GM18907 (cell line): Measurements from ENCODE around the gene NOTUM.
A peak's percentile ranks its signal among the peaks of the same experiment; 100 is the strongest.

ENCODE experiments used
- ATAC-seq: cut with Tn5 transposase; IDR thresholded peaks from one replicate; pipeline ENCODE4 v1.9.1; 2021; ENCODE audit warnings: mild to moderate bottlenecking, moderate library complexity; ENCODE audit not compliant: unreplicated experiment

The NOTUM gene

DNA sequence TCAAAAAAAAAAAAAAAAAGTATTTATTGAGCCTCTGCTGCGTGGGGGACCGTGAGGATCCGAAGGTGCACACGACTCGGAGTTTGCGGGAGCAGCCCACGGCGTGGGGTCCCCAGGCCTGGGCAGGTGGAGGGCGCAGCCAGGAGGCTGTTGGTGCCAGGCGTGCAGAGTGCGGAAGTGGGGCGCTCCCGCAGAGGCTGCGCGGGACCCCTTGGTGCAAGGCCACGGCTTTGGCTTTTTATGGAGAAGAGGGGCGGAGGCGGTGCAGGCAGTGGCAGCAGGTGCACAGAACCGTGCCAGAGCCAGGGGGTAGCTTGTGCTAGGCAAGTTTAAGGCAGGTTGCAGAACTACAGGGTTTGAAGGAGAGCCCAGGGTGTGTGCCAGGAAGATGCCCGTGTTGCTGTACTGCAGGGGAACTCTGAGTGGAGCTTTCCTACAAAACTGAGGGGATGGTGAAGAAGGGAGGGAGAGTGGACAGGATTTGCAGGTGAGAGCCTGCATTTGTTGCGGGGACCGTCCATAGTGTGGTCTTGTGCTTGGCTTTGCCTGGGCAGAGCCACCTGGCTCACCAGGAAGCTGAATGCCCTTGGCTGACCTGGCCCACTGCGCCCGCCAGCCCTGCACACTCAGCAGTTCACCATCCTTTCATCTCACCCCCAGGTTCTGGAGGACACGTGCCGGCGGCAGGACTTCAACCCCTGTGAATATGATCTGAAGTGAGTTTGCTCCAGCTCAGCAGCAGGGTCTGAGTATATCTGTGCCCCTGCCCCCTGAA is 17.7 kb upstream of the NOTUM start:
- no peak for ATAC-seq

DNA sequence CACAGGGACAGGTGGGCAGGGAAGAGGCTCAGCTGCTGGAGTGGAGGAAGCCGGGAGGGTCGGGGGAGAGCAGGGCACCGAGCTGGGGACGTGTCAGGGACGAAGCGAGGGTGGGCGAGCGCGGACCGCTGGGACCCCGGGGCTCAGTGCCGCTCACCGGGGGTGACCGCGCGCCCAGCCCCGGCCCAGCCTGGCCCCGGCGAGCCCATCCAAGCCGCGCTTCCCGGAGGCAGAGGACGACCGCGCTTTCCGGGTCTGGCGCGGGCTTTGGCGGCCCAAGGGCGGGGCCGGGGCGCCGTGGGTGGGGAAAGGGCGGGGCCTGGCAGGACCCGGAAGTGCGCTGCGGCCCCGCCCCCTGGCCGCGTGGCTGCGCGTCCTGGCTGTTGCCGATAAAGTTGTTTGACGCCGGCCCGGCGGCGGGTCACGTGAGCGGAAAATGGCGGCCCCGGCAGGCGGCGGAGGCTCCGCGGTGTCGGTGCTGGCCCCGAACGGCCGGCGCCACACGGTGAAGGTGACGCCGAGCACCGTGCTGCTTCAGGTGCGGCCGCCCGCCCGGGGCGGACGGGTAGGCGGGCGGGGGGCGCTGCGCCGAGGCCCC is 16.3 kb upstream of the NOTUM start, which contains the start of gene ASPSCR1:
Gene ASPSCR1, plus strand, starts transcription at position 419 of the 598 bp plus-strand sequence. Its CDS starts 18 bp downstream, at position 437.
- ATAC-seq: peak; percentile 82

DNA sequence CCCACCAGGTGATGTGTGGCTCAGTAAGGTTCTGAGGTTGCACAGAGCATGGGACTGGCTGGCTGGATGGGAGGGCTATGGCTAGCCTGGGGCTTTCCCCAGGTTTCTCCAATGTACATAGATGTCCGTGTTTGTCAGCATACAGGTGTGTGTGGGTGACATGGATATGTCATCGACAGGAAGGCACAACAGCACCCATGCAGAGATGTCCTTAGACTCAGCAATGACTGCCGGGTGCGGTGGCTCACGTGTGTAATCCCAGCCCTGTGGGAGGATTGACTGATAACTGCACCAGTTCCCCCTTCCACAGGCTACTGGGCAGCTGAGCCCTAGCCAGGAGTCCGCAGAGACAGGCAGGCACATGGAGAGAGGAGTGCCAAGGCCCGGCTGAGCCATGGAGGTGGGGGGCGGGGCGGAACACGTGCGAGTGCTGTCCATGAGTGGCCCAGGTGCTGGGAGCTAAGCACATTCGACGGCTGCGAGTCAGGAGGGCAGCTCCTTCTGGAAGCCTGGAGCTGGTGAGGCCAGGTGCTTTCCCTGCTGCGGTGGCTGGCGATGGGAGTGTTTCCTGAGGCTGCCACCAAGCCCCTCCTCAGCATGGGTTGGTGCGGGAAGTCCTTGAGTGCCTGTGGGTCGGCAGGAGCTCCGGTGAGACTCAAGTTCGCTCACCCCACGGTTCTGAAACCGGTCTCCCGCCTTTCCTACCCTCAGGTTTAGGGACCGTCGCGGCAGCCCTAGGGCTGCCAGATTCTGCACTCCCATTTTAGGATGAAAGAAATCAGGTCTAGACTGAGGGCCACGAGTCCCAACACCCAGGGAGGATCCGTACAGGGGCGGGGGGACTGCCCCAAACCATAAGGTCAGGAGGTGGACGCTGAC is 15.6 kb upstream of the NOTUM start:
- ATAC-seq: peak; percentile 11

DNA sequence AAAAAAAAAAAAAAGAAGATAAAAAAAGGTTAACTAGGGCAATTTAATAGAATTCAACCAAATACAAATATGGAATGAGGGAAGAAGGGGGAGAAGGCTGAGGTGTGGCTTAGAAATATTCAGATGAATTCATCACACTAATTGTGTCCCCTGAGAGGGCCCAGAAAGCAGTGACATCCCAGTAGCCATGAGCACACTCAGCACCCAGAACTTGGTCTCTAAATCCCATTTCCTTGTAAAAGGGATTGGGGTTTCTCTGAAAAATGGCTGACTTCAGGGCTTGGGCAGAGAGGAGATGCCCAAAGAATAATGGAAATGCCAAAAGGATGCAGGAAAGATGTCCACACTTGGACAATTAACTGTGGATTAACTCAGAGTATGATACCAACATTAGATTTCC is 12.4 kb upstream of the NOTUM start:
- ATAC-seq: no peak

DNA sequence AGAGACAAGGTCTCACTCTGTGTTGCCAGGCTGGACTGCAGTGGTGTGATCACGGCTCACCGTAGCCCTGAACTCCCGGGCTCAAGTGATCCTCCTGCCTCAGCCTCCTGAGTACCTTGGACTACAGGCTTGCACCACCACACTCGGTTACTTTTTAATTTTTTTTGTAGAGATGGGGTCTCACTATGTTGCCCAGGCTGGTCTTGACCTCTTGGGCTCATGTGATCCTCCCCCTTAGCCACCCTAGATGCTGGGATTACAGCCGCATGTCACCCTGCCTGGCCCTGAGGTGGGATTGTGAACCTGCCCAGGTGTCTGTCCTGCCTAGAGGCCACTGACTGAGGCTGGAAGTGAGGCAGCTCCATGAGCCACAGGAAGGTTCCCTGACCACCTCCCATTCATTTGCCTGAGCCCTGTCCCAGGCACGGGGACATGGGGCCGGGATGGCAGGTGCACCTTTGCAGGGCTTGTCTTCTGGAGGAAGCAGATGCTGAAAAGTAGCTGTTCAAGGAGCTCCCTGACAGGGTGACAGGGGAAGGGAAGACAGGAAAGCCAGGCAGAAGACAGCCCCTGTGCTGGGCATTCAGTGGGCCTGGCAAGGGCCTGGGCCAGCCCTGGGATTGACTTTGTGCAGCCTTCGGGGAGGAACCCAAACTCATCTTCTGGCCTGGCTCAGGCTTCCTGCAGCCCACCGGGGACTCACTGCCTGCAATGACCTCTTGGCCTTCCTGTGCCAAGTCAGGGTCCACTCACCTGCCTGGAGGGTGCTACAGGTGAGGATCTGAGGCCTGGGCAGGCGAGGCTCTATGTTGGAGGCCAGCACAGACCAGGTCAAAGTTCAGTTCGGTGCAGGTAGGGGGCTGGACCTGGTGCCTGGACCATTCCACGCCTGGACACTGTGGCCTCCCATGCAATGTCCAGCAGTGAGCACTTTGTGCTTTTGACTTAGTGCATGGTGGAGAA is 8.1 kb upstream of the NOTUM start:
- ATAC-seq: no peak

DNA sequence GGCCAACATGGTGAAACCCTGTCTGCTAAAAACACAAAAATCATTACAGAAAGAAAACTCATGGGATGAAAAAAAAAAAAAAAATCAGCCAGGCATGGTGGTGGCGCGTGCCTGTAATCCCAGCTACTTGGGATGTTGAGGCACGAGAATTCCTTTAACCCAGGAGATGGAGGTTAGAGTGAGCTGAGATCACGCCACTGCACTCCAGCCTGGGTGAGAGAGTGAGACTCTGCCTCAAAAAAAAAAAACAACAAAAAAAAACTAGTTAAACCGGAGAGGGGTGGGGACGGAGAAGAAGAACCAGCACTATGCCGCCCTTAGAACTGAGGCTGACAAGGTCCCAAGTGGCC is 7.4 kb upstream of the NOTUM start:
- no peak for ATAC-seq

DNA sequence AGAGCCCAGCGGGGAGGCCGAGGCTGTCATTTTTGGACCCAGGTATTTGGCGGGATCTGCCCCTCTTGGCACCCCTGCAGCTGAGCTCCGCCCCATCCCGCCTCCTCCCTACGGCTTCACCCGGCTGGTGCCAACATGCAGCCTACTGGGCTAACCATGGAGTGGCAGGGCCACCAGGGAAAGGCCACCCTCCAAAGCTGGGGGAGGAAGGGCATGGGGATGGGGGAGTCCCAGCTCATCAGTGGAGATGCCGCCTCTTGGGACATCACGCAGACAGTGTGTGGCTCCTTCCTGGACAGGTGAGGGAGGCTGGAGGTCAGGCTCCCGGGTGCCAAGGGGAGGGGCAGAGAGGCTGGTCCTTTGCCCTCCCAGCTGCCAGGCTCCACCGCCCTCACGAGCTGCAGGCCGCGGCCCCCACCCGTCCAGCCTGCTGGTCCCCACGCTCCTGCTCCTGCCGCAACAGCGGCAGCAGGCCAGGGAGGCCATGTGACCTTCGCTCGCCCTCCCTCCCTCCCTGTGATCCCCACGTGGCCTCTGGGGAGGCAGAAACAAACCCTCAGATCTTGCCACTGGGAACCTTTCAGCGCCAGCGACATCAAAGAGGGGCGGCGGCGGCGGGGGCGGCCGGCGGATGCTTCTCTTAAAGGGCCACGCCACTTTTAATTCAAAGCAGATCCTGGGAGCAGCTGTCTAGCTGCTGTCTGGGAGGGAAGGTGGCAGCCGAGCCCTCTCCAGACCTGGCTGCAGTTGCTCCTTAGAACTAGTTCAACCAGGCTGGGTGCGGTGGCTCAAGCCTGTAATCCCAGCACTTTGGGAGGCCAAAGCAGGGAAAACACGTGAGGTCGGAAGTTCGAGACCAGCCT is 6.8 kb upstream of the NOTUM start:
- ATAC-seq: no peak

DNA sequence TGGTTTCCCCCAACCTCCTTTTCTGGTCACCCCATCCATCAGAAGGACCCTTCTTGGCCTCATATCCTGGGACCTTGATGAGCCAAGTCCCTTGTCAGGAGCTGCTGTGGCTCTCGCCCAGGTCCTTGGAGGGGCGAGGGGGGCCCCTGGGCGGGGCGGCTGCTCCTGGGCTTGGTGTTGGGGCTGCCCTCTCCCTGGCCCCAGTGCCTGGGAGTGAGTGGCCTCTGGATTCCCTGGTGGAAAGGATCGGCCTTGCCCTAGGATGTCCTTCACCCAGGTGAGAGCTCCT is 6.2 kb upstream of the NOTUM start:
- ATAC-seq: no peak

DNA sequence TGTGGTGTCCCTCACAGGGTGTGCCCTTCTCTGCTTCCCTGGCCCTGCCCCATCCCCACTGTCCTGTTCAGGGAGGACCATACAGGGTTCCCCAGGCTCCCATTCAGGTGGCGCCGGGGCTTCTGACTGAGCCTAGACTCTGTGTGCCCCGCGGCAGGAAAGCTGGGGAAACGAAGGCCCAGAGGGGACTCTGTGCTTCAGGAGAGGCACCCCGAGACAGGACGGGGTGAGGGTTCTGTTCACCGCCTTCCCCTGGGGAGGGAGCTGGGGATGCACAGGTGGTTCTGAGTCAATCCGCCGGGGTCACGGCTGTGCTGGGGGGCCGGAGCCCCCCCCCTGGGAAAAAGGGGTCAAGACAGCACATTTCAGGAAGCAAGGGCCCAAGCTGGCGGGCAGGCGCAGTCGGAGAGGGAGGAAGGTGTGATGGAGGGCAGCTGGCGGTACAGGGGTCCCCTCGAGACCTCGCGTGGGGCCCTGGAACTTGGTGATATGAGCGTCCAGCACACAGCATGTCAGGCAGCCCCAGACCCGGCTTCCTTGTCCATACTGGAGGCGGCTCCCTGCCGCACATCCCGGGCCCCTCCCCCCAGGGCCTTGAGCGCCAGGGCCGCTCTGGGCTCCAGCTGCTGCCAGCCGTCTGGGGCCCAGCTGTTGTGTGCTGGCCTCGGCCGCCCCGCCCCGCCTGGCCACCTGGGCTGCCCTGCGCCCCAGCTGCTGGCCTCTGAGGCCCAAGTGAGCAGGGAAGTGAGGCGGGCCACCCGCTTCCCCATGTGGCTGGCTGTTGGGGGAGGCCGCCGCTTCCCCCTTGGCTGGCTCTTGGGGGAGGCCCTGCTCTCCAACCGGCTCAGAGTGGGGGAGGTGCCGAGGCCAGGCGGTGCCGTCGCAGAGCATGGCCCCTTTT is 5.6 kb upstream of the NOTUM start:
- no peak for ATAC-seq

DNA sequence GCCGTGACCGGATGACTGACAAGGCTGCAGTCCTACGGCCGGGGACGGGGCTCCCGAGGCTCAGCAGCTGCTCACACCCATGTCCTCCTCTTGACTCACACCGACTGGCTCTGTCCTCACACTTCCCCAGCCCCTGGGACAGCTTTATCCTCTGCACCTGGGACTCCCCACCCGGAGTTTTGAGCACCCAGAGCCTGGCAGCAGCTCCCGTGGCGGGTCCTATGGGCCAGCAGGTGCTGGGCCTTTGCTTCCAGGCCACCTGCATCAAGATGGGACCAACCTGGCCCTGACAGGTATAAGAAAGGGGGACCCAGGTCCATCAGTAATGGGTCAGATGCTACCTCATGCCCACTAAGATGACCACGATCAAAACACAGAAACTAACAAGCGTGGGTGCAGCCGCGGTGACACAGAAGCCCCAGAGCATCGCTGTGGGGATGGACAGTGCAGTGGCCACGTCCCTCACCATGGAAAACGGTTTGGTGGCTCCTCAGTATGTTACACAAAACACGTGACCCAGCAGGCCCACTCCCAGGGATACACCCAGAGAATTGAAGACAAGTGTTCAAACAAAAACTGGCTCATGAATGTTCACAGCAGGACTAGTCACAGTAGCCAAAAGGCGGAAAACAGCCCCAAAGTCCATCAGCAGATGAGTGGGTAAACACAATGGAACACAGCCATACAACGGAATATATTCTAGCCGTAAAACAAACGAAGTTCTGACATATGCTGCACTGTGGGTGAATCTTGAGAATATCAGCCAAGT is 3.3 kb upstream of the NOTUM start:
- ATAC-seq: no peak

DNA sequence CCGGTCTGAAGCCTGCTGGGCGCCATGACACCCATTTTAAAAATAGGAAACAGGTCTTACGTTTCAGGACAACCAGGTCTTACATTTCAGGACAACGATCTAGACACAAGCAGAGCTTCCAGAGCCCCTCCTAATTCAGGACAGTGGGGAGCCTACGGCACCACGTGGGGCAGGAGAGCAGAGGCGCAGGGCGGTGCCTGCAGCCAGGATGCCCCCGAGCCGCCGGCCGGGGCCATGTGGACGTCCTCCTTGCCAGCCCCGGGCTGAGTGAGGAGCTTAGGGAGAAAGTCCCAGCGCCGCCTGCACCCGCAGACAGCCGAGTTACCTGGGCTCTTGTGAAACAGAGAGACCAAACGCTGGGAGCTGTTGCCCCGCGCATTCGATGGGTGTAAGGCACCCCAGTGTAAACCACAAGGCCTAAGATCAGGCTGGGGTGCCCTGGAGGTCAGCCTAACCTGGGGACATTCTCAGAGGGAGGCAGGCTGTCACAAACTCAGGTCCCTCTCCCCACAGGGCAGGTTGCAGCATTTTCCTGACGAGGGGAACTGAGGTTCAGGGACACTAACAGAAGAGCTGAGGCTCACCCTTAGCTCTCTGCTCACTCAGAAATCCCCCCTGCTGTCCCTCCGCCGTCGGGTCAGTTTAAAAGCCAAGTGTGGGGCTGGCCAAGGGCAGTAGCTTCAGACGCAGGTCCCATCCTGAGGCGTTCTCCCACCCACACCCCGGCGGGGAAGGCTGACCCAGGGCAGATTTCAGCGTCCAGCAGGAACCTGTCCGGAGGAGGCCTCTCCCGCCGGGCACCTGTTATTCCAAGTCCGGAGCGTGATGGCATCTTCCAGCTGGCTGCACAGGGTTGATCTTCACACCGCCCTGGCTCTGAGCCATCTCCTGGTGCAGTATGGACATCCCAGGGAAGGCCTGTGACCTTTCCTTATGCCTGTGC is 1.8 kb upstream of the NOTUM start:
- ATAC-seq: no peak

DNA sequence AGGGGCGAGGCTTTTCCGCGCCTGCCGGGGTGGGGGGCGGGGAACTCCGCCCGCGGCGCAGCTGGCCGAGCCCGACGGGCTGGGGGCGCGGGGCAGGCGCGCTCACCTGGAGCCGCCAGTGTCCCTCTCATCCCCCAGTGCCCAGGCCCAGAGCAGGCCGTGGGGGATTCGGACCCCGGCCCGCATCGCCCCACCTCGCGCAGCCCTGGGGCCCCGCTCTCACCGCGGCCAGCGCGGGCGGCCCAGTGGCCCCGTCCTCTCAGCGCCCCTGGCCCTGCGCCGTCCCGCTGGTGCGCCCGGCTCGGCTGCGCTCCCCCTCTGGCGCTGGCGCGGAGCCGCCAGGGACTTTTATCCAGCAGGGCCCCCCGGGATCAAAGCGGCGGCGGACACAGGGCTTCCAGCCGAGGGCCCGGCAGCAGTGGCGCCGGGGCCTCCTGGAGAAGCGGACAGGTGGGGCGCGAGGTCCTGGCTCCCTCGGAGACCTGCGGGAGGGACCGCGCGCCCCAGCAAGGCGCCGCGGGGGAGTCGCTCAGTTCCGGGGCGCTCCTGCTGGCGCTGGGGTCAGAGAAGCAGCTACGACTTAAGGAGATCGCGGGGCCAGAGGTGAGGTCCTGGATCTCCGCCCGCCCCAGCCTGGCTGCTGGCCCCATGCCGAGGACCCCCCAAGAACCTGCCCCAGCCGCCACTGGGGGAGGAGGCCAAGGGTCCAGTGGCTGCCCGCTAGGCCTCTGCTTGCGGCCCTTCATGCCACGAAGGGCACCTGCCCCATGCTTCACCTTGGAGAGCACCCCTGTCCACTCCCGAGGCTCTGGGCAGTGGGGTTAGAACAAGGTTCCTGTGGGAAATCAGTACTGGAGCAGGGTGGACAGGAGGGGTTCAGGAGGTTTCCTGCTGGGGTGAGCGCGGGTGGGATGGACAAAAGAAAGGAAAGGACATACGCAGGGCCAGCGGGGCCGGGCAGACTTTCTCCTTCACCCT is 823 bp upstream of the NOTUM start:
- ATAC-seq: no peak

DNA sequence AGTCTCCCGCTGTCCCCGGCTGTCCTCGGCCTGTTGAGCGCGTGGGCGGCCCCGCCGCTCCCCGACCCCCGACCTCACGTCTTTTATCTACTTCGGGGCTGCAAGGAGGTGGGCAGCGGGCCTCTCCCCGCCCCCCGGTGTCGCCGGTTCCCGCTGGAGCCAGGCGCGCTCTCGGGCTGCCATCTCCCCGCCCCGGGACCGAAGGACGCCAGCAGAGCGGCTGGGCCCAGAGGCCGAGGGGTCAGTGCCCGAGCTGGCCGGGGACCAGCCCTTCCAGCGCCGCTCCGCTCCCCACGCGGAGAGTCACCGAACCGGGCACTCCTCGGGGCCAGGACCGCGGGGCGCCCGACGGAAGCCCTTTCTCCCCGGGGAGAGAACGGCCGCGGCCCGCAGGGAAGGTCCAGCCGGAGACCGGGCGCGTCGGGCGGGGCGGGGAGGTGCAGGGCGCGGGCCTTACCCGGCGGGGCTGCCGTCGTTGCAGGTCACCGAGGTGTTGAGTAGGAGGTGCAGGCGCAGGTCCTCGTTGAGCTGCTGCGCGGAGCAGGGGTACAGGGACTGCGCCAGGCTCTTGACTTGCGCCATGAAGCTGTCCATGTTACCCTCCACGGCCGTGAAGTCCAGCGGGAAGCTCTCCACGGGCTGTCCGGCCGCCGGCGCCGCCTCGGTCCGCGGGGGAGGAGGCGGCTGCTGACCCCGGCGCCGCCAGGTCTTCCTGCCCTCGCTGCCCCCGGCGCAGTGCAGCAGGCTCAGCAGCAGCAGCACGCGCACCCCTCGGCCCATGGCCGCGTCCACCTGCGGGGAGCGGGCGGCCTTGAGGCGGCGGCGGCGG is 643 bp downstream of the NOTUM start:
- no peak for ATAC-seq

DNA sequence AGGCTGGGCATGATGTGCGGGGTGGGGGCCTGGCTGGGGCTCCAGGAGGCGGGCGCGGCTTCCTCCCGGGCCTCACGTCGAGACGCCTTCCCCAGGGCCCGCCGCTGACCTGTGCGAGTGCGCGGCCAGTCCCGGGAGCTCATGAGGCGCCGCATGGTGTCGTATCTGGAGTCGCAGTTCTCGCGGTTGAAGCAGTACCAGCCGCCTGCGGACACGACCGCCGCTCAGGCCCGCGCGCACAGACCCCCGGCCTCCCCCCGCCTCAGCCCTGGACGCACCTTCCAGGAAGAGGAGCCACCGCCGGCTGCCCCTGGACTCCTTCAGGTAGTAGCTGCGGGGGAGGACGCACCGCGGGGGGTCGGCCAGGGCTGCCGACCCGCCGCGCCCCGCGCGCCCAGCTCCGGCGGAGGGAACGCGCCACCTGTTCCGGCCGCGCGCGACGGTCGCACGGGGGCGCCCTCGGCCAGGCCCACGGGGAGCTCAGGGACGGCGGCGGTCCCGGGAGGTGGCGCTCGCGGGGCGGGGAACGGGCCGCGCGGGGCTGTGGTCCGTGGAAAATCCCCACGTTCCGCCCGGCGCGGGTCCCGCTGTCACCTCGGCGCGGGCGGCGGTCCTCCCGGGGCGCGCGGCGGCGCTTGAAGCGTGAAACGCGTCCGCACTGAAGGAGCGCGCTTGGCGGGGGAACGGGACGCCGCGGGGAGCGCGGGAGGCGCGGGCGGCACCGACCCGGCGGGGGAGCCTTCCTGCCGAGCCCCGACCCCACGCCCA is 1.4 kb downstream of the NOTUM start:
- ATAC-seq: peak; percentile 48
